Measurements from ENCODE around the gene LIX1L. TPM values are rescaled to one million over a fixed set of nuclear protein-coding genes. Genes with fewer than 3 reads are reported as not detected.

LIX1L gene
- total and polyA plus RNA-seq, 2 of the 4 experiments (the other 2 are of a cell fraction) = 14.7 to 28.8 TPM

DNA sequence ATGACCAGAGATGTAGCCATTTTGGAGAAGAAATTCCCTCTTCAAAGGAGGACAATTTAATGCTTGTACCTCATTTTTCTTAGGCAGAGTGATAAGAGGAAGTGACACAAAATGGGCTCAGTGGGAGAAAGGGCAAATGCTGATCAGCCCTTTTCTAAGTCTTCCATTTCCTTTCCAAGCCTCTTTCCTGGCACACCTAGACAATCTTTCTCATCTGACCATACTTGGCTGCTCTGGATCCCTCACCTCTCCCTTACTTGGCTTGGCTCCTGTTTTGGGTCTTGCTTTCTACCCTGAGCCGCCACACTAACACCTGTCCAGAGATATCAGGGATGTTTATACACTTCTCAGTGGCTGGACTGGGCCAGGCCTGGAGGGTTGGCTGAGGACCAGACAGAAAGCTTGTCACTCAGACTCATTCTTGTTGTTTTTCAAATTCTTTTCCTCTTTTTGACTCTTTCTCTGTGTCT, 25.4 kb upstream of the LIX1L start (continued):
- TF ChIP-seq CEBPB (IDR thresholded peaks at IDR 0.05; ENCODE audit: low read depth, low read length) = no peak
- no peak for TF ChIP-seq MAFK (IDR thresholded peaks at IDR 0.05; ENCODE audit: low read depth, low read length)
- no peak for TF ChIP-seq CHD1 (IDR thresholded peaks at IDR 0.05; ENCODE audit: low read depth, low read length)

DNA sequence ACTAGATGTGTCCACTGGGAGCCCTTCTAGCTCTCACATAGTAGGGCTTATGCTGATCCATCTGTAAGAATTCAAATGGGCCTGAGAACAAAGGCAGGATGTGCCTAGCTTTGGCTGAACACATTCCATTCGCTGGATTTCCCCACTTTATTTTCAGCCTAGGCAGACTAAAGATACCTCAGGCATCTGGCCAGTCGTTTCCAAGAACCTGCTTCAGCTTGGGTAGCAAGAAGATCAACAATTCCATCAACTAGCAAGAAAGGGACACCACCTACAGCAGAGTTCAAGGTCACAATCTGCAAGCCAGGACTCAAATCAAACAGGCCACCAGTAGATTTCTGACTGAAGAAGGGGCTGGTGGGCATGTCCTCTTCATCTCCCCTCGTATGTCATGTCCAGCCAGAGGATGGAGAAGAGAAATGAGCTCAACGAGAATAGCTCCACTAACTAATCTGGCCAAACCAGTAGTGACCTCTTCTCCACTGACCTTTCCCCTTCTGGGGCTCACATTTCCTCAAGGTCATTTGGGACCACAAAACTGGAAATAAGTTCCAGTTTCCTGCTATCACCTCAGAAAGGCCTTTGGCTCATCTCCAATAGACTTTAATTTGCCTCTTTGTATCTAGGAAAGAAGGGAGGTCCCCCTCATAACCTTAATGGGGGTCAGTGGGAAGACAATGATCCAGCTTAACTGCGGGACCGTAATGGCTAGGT, 24.4 kb upstream of the LIX1L start:
- Histone ChIP-seq H4K91ac (ENCODE audit: insufficient read depth, low read depth, low read length) (no peak overlapping the region), H2AK5ac (ENCODE audit: low read depth, low read length) (peak overlapping the region; percentile 44; the same call in 1 of the 2 replicates), H3K27me3 (ENCODE audit: control insufficient read depth, insufficient read depth, low read length) (no peaks in the 10 kb centered on the region), H4K5ac (ENCODE audit: low read depth, low read length) (no peak overlapping the region), H3K4ac (ENCODE audit: low read depth, low read length) (peak overlapping the region; percentile 31; the same call in 1 of the 2 replicates), H3K23ac (ENCODE audit: low read depth, low read length) (no peak overlapping the region), H3K27ac (ENCODE audit: insufficient read depth, low read length) (no peak overlapping the region), H3K36me3 (ENCODE audit: control insufficient read depth, insufficient read depth, low read length) (no peaks in the 10 kb centered on the region), H2BK120ac (ENCODE audit: low read depth, low read length) (peak overlapping the region; percentile 46; the same call in 1 of the 2 replicates), H2BK20ac (ENCODE audit: low read depth, low read length) (no peak overlapping the region; the same call in 1 of the 2 replicates), H2BK5ac (ENCODE audit: low read depth, low read length, poor library complexity, severe bottlenecking) (no peak overlapping the region), H3K79me1 (ENCODE audit: low read depth in 1 of 2, low read length in 2 of 2) (peaks cover 4 to 12% of the 10 kb centered on the region in 2 experiments; a peak in 3 of 4 replicates), H3K14ac (replicated peaks; ENCODE audit: low read depth, low read length) (no peak overlapping the region; the same call in 1 of the 2 replicates), H4K8ac (ENCODE audit: low read depth in 2 of 2, low read length in 2 of 2) (no peak overlapping the region), H3K4me3 (ENCODE audit: insufficient read depth, low read depth, low read length) (no peak overlapping the region), H3K56ac (ENCODE audit: extremely low read depth, insufficient read depth, low read length) (no peak overlapping the region), H4K20me1 (ENCODE audit: insufficient read depth, low read length) (no peaks in the 10 kb centered on the region), H3K4me1 (ENCODE audit: control insufficient read depth, insufficient read depth, low read length) (peaks cover 28% of the 10 kb centered on the region), H3K4me2 (ENCODE audit: low read depth, low read length) (no peak overlapping the region), H2BK15ac (ENCODE audit: low read depth, low read length) (peak overlapping the region; percentile 32; the same call in 1 of the 3 replicates), H2AFZ (replicated peaks; ENCODE audit: low read length, poor library complexity) (no peak overlapping the region), H3K18ac (ENCODE audit: low read depth, low read length) (no peak overlapping the region), H3K9me3 (ENCODE audit: control insufficient read depth, insufficient read depth, low read length) (no peaks in the 10 kb centered on the region), H2AK9ac (replicated peaks; ENCODE audit: low read depth, low read length, poor library complexity) (no peak overlapping the region), H3K9ac (ENCODE audit: low read depth, low read length) (no peak overlapping the region), H3K9me1 (ENCODE audit: insufficient read depth, low read length) (peaks cover 19% of the 10 kb centered on the region)
- POLR2A ChIA-PET (ENCODE audit: unreplicated experiment) = no interaction called here
- ATAC-seq (ENCODE audit: low read depth) (no peak), DNase-seq (no peak)
- intact Hi-C loops (cut with micrococcal nuclease) = no loop called here
- 82% methylated on average over 2 of the region's 6 CpGs; no CpG with 5 or more reads in 1 of the 2 experiments for WGBS, 2 experiments (ENCODE audit: extremely low coverage in 2 of 2, insufficient read length in 1 of 2)
- in situ Hi-C loops (cut with MboI; ENCODE audit: low sequenced_read_pairs) = no loop called here
- TF ChIP-seq RFX5 (IDR thresholded peaks at IDR 0.05; ENCODE audit: low read depth, low read length) (no peak), CEBPB (IDR thresholded peaks at IDR 0.05; ENCODE audit: low read depth, low read length) (no peak), CHD1 (IDR thresholded peaks at IDR 0.05; ENCODE audit: low read depth, low read length) (no peak), BHLHE40 (IDR thresholded peaks at IDR 0.05; ENCODE audit: low read depth, low read length) (no peak), RAD21 (IDR thresholded peaks at IDR 0.05; ENCODE audit: low read length) (no peak), NFE2L2 (IDR thresholded peaks at IDR 0.05; ENCODE audit: low read depth, low read length) (no peak), FOS (IDR thresholded peaks at IDR 0.05; ENCODE audit: low read depth, low read length) (no peak)
- TF ChIP-seq, protein P1, sequence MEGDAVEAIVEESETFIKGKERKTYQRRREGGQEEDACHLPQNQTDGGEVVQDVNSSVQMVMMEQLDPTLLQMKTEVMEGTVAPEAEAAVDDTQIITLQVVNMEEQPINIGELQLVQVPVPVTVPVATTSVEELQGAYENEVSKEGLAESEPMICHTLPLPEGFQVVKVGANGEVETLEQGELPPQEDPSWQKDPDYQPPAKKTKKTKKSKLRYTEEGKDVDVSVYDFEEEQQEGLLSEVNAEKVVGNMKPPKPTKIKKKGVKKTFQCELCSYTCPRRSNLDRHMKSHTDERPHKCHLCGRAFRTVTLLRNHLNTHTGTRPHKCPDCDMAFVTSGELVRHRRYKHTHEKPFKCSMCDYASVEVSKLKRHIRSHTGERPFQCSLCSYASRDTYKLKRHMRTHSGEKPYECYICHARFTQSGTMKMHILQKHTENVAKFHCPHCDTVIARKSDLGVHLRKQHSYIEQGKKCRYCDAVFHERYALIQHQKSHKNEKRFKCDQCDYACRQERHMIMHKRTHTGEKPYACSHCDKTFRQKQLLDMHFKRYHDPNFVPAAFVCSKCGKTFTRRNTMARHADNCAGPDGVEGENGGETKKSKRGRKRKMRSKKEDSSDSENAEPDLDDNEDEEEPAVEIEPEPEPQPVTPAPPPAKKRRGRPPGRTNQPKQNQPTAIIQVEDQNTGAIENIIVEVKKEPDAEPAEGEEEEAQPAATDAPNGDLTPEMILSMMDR (conservative IDR thresholded peaks at IDR 0.05; ENCODE audit: low read depth, low read length) = no peak
- BruUV-seq (replicated peaks) = no TSS peak
- CTCF ChIA-PET = no interaction called here
- dilution Hi-C loops (cut with HindIII; ENCODE audit: low sequenced_read_pairs, unreplicated experiment) = no loop called here

All from IMR-90 (cell line).